Activated naive CD4-positive, alpha-beta T cell treated with anti-CD3 and anti-CD28 coated beads, Interleukin-2, amount 50 U/mL, for 24 hours (primary cell): ENCODE results near the gene TAF11L8.
"Not testable (repeated sequence)": the region's sequence is repeated elsewhere in the genome, so short reads cannot be mapped to it uniquely, and the experiment has no call there.

Experiments used
- H3K27ac Mint-ChIP-seq: one replicate; pipeline ENCODE4 v1.8.0; 2021; ENCODE audit warnings: mild to moderate bottlenecking, mixed read lengths
- H3K27me3 Mint-ChIP-seq: one replicate; pipeline ENCODE4 v1.8.0; 2021; ENCODE audit warnings: mixed read lengths
- H3K36me3 Mint-ChIP-seq: one replicate; pipeline ENCODE4 v1.8.0; 2021; ENCODE audit warnings: mixed read lengths
- H3K4me1 Mint-ChIP-seq: one replicate; pipeline ENCODE4 v1.8.0; 2021; ENCODE audit warnings: mixed read lengths
- H3K4me3 Mint-ChIP-seq: one replicate; pipeline ENCODE4 v1.8.0; 2021; ENCODE audit warnings: mild to moderate bottlenecking, mixed read lengths
- H3K9me3 Mint-ChIP-seq: one replicate; pipeline ENCODE4 v1.8.0; 2021; ENCODE audit warnings: mixed read lengths

The TAF11L8 gene

GRCh38 chr5:17590860-17591259 lies at the start of gene TAF11L8:
TSS of gene TAF11L8 (minus strand) at chr5:17590960.
- not testable (repeated sequence) for H3K9me3 Mint-ChIP-seq, H3K4me3 Mint-ChIP-seq, H3K27me3 Mint-ChIP-seq, H3K4me1 Mint-ChIP-seq, H3K27ac Mint-ChIP-seq, H3K36me3 Mint-ChIP-seq

GRCh38 chr5:17634160-17634559 lies 43.4 kb upstream of the TAF11L8 start, which contains the start of gene TAF11L14:
TSS of gene TAF11L14 (plus strand) at chr5:17634460.
- H3K36me3 Mint-ChIP-seq, result no peaks in the 10 kb centered on the region
- no peak within 1 kb of the TSS for H3K4me3 Mint-ChIP-seq
- H3K27ac Mint-ChIP-seq, result no peak within 1 kb of the TSS
- no peaks in the 10 kb centered on the region for H3K4me1 Mint-ChIP-seq
- no peaks in the 10 kb centered on the region for H3K27me3 Mint-ChIP-seq
- peaks cover under 1% of the 10 kb centered on the region for H3K9me3 Mint-ChIP-seq

- H3K27ac Mint-ChIP-seq, H3K36me3 Mint-ChIP-seq, H3K27me3 Mint-ChIP-seq, H3K4me1 Mint-ChIP-seq, H3K9me3 Mint-ChIP-seq, H3K4me3 Mint-ChIP-seq: not testable (repeated sequence)
Observed at GRCh38 chr5:17631788-17632187, 41.0 kb upstream of the TAF11L8 start, which contains the start of gene TAF11L13. TSS of gene TAF11L13 (plus strand) at chr5:17632088.

- Mint-ChIP-seq H3K4me1 (no peaks in the 10 kb centered on the region), H3K9me3 (peaks cover 5% of the 10 kb centered on the region), H3K4me3 (no peak overlapping the region), H3K36me3 (no peaks in the 10 kb centered on the region), H3K27me3 (no peaks in the 10 kb centered on the region), H3K27ac (no peak overlapping the region)
Observed at GRCh38 chr5:17625686-17626085, 34.9 kb upstream of the TAF11L8 start.

- no peaks in the 10 kb centered on the region for H3K27me3 Mint-ChIP-seq
- no peaks in the 10 kb centered on the region for H3K36me3 Mint-ChIP-seq
- no peaks in the 10 kb centered on the region for H3K4me1 Mint-ChIP-seq
- no peak overlapping the region for H3K4me3 Mint-ChIP-seq
- no peak overlapping the region for H3K27ac Mint-ChIP-seq
- H3K9me3 Mint-ChIP-seq, result no peaks in the 10 kb centered on the region
Observed at GRCh38 chr5:17620627-17621026, 29.9 kb upstream of the TAF11L8 start.

- no peak overlapping the region for H3K4me3 Mint-ChIP-seq
- H3K4me1 Mint-ChIP-seq, result no peaks in the 10 kb centered on the region
- H3K36me3 Mint-ChIP-seq, result no peaks in the 10 kb centered on the region
- H3K9me3 Mint-ChIP-seq, result no peaks in the 10 kb centered on the region
- H3K27me3 Mint-ChIP-seq, result no peaks in the 10 kb centered on the region
- no peak overlapping the region for H3K27ac Mint-ChIP-seq
Observed at GRCh38 chr5:17619354-17619753, 28.6 kb upstream of the TAF11L8 start.

- Mint-ChIP-seq H3K4me3 (no peak overlapping the region), H3K4me1 (no peaks in the 10 kb centered on the region), H3K9me3 (no peaks in the 10 kb centered on the region), H3K27ac (no peak overlapping the region), H3K36me3 (no peaks in the 10 kb centered on the region), H3K27me3 (no peaks in the 10 kb centered on the region)
Observed at GRCh38 chr5:17614872-17615605, 24.3 kb upstream of the TAF11L8 start.

GRCh38 chr5:17610092-17610491 lies 19.3 kb upstream of the TAF11L8 start, which contains the start of gene TAF11L12:
TSS of gene TAF11L12 (plus strand) at chr5:17610392.
- H3K36me3 Mint-ChIP-seq, H3K27ac Mint-ChIP-seq, H3K4me1 Mint-ChIP-seq, H3K9me3 Mint-ChIP-seq, H3K4me3 Mint-ChIP-seq, H3K27me3 Mint-ChIP-seq: not testable (repeated sequence)

- H3K27ac Mint-ChIP-seq, H3K4me1 Mint-ChIP-seq, H3K9me3 Mint-ChIP-seq, H3K36me3 Mint-ChIP-seq, H3K4me3 Mint-ChIP-seq, H3K27me3 Mint-ChIP-seq: not testable (repeated sequence)
Observed at GRCh38 chr5:17607461-17607860, 16.7 kb upstream of the TAF11L8 start.

- Mint-ChIP-seq H3K4me3 (no peak overlapping the region), H3K27ac (no peak overlapping the region), H3K9me3 (peaks cover 9% of the 10 kb centered on the region), H3K27me3 (no peaks in the 10 kb centered on the region), H3K4me1 (no peaks in the 10 kb centered on the region), H3K36me3 (no peaks in the 10 kb centered on the region)
Observed at GRCh38 chr5:17604951-17605350, 14.2 kb upstream of the TAF11L8 start.

- H3K27ac Mint-ChIP-seq, H3K4me1 Mint-ChIP-seq, H3K4me3 Mint-ChIP-seq, H3K9me3 Mint-ChIP-seq, H3K36me3 Mint-ChIP-seq, H3K27me3 Mint-ChIP-seq: not testable (repeated sequence)
Observed at GRCh38 chr5:17603880-17604279, 13.1 kb upstream of the TAF11L8 start, which contains the start of gene TAF11L11. TSS of gene TAF11L11 (plus strand) at chr5:17604183.

GRCh38 chr5:17597728-17598127 lies 7.0 kb upstream of the TAF11L8 start, which contains the start of gene TAF11L10:
TSS of gene TAF11L10 (minus strand) at chr5:17597828.
- H3K27ac Mint-ChIP-seq, H3K9me3 Mint-ChIP-seq, H3K36me3 Mint-ChIP-seq, H3K27me3 Mint-ChIP-seq, H3K4me3 Mint-ChIP-seq, H3K4me1 Mint-ChIP-seq: not testable (repeated sequence)

GRCh38 chr5:17594255-17594654 lies 3.5 kb upstream of the TAF11L8 start, which contains the start of gene TAF11L9:
TSS of gene TAF11L9 (minus strand) at chr5:17594394.
- H3K9me3 Mint-ChIP-seq, H3K4me1 Mint-ChIP-seq, H3K27ac Mint-ChIP-seq, H3K36me3 Mint-ChIP-seq, H3K27me3 Mint-ChIP-seq, H3K4me3 Mint-ChIP-seq: not testable (repeated sequence)

- H3K4me3 Mint-ChIP-seq, H3K4me1 Mint-ChIP-seq, H3K27me3 Mint-ChIP-seq, H3K27ac Mint-ChIP-seq, H3K9me3 Mint-ChIP-seq, H3K36me3 Mint-ChIP-seq: not testable (repeated sequence)
Observed at GRCh38 chr5:17585658-17586057, 5.1 kb downstream of the TAF11L8 start, which contains the start of gene TAF11L7. TSS of gene TAF11L7 (minus strand) at chr5:17585758.
